ENCODE measurements around the gene SPHKAP. TPM values are rescaled to one million over a fixed set of nuclear protein-coding genes. Genes with fewer than 3 reads are reported as not detected.

Gene SPHKAP
- total and polyA plus RNA-seq, 2 donors (not counting 3 experiments of a cell fraction or from before 2014, with no cell fraction given), result not detected

DNA sequence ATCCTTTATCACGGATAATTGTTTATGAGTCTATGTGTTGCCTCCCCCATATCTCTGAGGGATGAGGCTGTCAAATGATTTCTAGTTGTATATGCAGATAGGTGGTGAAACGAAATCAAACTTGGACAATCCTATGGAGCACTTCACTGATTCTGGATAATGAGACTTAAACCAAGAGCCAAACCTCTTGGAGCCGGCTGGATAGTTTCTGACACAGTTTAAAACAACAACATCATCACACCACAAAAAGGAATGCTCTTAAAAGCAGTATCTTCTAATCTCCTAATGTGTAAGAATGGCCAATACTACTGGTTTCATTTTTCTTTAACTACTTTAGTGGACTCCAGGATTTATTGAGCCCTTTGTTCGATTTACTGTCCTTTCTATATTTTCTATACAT is 36.5 kb downstream of the SPHKAP start:
- FAIRE-seq (no peak), DNase-seq (ENCODE audit: low read depth, low spot score) (no peak)
- H2AFZ ChIP-seq (ENCODE audit: low read depth, low read length), result no peak overlapping the region
- ChIA-PET CTCF (no interaction called here), POLR2A (no interaction called here)
- no peaks in the 10 kb centered on the region for H3K4me1 ChIP-seq (ENCODE audit: control insufficient read depth, extremely low read depth, insufficient read depth, low read length)
- H3K9ac ChIP-seq (replicated peaks; ENCODE audit: extremely low read depth, insufficient read depth, low read length), result no peak overlapping the region
- BruUV-seq (replicated peaks), result no TSS peak
- dilution Hi-C loops (cut with MboI; ENCODE audit: extremely low pct_ligation_motif_present, low sequenced_read_pairs), result no loop called here
- H3K9me1 ChIP-seq (replicated peaks; ENCODE audit: control insufficient read depth, extremely low read depth, insufficient read depth, low read length), result no peaks in the 10 kb centered on the region
- no peaks in the 10 kb centered on the region for H3K27me3 ChIP-seq (ENCODE audit: control insufficient read depth in 2 of 2, insufficient read depth in 2 of 2, low read length in 2 of 2)
- no peaks in the 10 kb centered on the region for H4K20me1 ChIP-seq (replicated peaks; ENCODE audit: control insufficient read depth, extremely low read depth, insufficient read depth, low read length)
- H3K79me2 ChIP-seq (ENCODE audit: control insufficient read depth, insufficient read depth, low read length), result no peaks in the 10 kb centered on the region
- H3K4me3 ChIP-seq (replicated peaks in 1 of 3; ENCODE audit: insufficient read depth in 1 of 3, low read depth in 1 of 3, low read length in 3 of 3), result no peak overlapping the region
- H3K36me3 ChIP-seq (ENCODE audit: control insufficient read depth in 2 of 2, extremely low read depth in 1 of 2, insufficient read depth in 2 of 2, low read length in 2 of 2), result no peaks in the 10 kb centered on the region
- no peaks in the 10 kb centered on the region for H3K9me3 ChIP-seq (replicated peaks; ENCODE audit: control insufficient read depth, insufficient read depth, low read length)
- TF ChIP-seq, protein P1, sequence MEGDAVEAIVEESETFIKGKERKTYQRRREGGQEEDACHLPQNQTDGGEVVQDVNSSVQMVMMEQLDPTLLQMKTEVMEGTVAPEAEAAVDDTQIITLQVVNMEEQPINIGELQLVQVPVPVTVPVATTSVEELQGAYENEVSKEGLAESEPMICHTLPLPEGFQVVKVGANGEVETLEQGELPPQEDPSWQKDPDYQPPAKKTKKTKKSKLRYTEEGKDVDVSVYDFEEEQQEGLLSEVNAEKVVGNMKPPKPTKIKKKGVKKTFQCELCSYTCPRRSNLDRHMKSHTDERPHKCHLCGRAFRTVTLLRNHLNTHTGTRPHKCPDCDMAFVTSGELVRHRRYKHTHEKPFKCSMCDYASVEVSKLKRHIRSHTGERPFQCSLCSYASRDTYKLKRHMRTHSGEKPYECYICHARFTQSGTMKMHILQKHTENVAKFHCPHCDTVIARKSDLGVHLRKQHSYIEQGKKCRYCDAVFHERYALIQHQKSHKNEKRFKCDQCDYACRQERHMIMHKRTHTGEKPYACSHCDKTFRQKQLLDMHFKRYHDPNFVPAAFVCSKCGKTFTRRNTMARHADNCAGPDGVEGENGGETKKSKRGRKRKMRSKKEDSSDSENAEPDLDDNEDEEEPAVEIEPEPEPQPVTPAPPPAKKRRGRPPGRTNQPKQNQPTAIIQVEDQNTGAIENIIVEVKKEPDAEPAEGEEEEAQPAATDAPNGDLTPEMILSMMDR (IDR thresholded peaks at IDR 0.05; ENCODE audit: extremely low read depth in 1 of 2, insufficient read depth in 1 of 2, low read depth in 1 of 2, low read length in 2 of 2), result no peak
- TF ChIP-seq EZH2 (IDR thresholded peaks at IDR 0.05; ENCODE audit: borderline replicate concordance, low read depth, low read length, severe bottlenecking) (no peak), POLR2A (IDR thresholded peaks at IDR 0.05; ENCODE audit: low read depth, low read length) (no peak), FOS (IDR thresholded peaks at IDR 0.05; ENCODE audit: borderline replicate concordance, insufficient read depth, low read length) (no peak), GATA2 (IDR thresholded peaks at IDR 0.05; ENCODE audit: insufficient read depth, insufficient read length, low read depth, low read length) (no peak), POLR2AphosphoS5 (IDR thresholded peaks at IDR 0.05; ENCODE audit: insufficient read depth, low read depth, low read length) (no peak), MYC (IDR thresholded peaks at IDR 0.05; ENCODE audit: low read depth, low read length) (no peak), JUN (IDR thresholded peaks at IDR 0.05; ENCODE audit: borderline replicate concordance, insufficient read depth, insufficient read length, low read depth) (no peak)
- TF ChIP-seq, protein P2, sequence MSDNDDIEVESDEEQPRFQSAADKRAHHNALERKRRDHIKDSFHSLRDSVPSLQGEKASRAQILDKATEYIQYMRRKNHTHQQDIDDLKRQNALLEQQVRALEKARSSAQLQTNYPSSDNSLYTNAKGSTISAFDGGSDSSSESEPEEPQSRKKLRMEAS (IDR thresholded peaks at IDR 0.05; ENCODE audit: insufficient read depth, insufficient read length), result no peak
- H3K27ac ChIP-seq (ENCODE audit: insufficient read depth, low read depth, low read length), result no peak overlapping the region
- intact Hi-C loops (cut with micrococcal nuclease), result no loop called here
- H3K4me2 ChIP-seq (ENCODE audit: insufficient read depth, low read length), result no peak overlapping the region

Measured in endothelial cell of umbilical vein (primary cell).